Measurements from ENCODE around the gene TMEM221. TPM values are rescaled to one million over a fixed set of nuclear protein-coding genes. Genes with fewer than 3 reads are reported as not detected.

The TMEM221 gene
- polyA plus RNA-seq, 1 donor from 2014 or later, result not detected

DNA sequence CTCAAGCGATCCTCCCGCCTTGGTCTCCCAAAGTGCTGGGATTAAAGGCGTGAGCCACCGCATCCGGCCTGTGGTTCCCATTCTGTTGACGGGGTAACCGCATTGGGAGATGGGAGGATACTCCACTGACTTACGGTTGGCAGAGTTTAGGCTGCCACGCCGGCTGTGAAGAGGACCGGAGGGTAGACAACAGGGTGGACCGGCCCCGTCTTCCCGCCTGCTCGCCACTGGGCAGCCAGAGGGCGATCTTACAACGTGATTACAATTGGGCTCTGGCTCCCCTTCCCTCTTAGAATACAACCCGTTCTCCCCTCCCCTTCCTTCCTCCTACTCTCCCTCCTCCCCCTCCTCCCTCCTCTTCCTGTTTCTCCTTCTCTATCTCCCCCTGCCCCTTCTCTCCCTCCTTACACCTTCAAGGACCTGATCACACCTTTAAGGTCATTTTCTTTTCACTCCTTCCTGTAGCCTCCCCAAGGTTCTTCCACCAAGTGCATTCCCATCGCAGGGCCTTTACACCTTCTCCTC lies 53.5 kb downstream of the TMEM221 start:
- H3K27ac ChIP-seq (ENCODE audit: low read length), result no peak overlapping the region
- no peak for TF ChIP-seq MXI1 (conservative IDR thresholded peaks at IDR 0.05; ENCODE audit: poor library complexity, severe bottlenecking)
- TF ChIP-seq, protein P1, sequence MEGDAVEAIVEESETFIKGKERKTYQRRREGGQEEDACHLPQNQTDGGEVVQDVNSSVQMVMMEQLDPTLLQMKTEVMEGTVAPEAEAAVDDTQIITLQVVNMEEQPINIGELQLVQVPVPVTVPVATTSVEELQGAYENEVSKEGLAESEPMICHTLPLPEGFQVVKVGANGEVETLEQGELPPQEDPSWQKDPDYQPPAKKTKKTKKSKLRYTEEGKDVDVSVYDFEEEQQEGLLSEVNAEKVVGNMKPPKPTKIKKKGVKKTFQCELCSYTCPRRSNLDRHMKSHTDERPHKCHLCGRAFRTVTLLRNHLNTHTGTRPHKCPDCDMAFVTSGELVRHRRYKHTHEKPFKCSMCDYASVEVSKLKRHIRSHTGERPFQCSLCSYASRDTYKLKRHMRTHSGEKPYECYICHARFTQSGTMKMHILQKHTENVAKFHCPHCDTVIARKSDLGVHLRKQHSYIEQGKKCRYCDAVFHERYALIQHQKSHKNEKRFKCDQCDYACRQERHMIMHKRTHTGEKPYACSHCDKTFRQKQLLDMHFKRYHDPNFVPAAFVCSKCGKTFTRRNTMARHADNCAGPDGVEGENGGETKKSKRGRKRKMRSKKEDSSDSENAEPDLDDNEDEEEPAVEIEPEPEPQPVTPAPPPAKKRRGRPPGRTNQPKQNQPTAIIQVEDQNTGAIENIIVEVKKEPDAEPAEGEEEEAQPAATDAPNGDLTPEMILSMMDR (IDR thresholded peaks at IDR 0.05; ENCODE audit: poor library complexity, severe bottlenecking), result peak; percentile 21
- H3K4me2 ChIP-seq (ENCODE audit: low read length), result no peak overlapping the region
- no peaks in the 10 kb centered on the region for H3K79me2 ChIP-seq (replicated peaks; ENCODE audit: insufficient read depth, low read length)
- no peak overlapping the region for H3K4me3 ChIP-seq (ENCODE audit: low read length)
- H3K27me3 ChIP-seq (ENCODE audit: insufficient read depth, low read depth, low read length), result peaks cover 13% of the 10 kb centered on the region
- no peak overlapping the region for H2AFZ ChIP-seq (ENCODE audit: low read depth, low read length)
- no peaks in the 10 kb centered on the region for H3F3A ChIP-seq (ENCODE audit: insufficient read depth, low read length, poor library complexity, severe bottlenecking)
- no peaks in the 10 kb centered on the region for H3K9me2 ChIP-seq (ENCODE audit: insufficient read depth, low read length)
- no peaks in the 10 kb centered on the region for H3K36me3 ChIP-seq (ENCODE audit: insufficient read depth, low read length)
- no peaks in the 10 kb centered on the region for H4K20me1 ChIP-seq (ENCODE audit: insufficient read depth)
- H3K9me3 ChIP-seq (ENCODE audit: low read length), result peaks cover 1% of the 10 kb centered on the region
- H3K9ac ChIP-seq (ENCODE audit: low read length), result no peak overlapping the region

DNA sequence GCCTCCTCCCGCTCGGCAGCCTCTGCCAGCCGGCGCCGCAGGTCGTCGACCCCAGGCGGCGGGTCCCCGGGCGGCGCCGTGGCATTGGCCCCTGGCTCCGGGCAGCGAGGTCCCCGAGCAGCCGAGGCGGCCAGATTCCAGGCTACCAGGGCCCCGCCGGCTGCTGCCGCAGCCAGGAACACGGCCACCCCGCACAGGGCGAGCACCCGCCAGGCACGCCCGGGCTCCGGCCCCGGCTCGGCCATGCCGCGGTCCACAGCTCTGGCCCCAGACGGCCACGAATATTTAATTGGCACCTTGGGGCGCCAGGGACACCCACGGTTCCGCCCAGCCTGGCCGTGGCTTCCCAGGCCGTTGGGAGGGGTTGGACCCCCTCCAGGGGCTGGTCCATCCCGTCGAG lies 54.6 kb downstream of the TMEM221 start, which contains the start of gene CCDC194:
Gene CCDC194, minus strand, starts transcription at position 283 of the 400 bp plus-strand sequence. Its CDS starts 38 bp downstream, at position 245.
- Histone ChIP-seq H3K4me2 (ENCODE audit: low read length) (no peak within 1 kb of the TSS), H2AFZ (ENCODE audit: low read depth, low read length) (no peak within 1 kb of the TSS), H3K9ac (ENCODE audit: low read length) (no peak within 1 kb of the TSS), H3K36me3 (ENCODE audit: insufficient read depth, low read length) (no peaks in the 10 kb centered on the region), H3K27me3 (ENCODE audit: insufficient read depth, low read depth, low read length) (peaks cover 15% of the 10 kb centered on the region), H3K27ac (ENCODE audit: low read length) (no peak within 1 kb of the TSS), H3K79me2 (replicated peaks; ENCODE audit: insufficient read depth, low read length) (no peaks in the 10 kb centered on the region), H3F3A (ENCODE audit: insufficient read depth, low read length, poor library complexity, severe bottlenecking) (no peaks in the 10 kb centered on the region), H3K9me3 (ENCODE audit: low read length) (peaks cover 5% of the 10 kb centered on the region), H3K4me3 (ENCODE audit: low read length) (no peak within 1 kb of the TSS), H4K20me1 (ENCODE audit: insufficient read depth) (no peaks in the 10 kb centered on the region), H3K9me2 (ENCODE audit: insufficient read depth, low read length) (no peaks in the 10 kb centered on the region)
- TF ChIP-seq EZH2 (IDR thresholded peaks at IDR 0.05; ENCODE audit: borderline replicate concordance, insufficient read depth, low read length, poor library complexity, severe bottlenecking), result no peak
- TF ChIP-seq POLR2AphosphoS5 (IDR thresholded peaks at IDR 0.05), result no peak
- no peak for TF ChIP-seq EP300 (conservative IDR thresholded peaks at IDR 0.05; ENCODE audit: poor library complexity, severe bottlenecking)
- TF ChIP-seq, protein P1 (IDR thresholded peaks at IDR 0.05; ENCODE audit: poor library complexity, severe bottlenecking), result no peak
- TF ChIP-seq, protein P2, sequence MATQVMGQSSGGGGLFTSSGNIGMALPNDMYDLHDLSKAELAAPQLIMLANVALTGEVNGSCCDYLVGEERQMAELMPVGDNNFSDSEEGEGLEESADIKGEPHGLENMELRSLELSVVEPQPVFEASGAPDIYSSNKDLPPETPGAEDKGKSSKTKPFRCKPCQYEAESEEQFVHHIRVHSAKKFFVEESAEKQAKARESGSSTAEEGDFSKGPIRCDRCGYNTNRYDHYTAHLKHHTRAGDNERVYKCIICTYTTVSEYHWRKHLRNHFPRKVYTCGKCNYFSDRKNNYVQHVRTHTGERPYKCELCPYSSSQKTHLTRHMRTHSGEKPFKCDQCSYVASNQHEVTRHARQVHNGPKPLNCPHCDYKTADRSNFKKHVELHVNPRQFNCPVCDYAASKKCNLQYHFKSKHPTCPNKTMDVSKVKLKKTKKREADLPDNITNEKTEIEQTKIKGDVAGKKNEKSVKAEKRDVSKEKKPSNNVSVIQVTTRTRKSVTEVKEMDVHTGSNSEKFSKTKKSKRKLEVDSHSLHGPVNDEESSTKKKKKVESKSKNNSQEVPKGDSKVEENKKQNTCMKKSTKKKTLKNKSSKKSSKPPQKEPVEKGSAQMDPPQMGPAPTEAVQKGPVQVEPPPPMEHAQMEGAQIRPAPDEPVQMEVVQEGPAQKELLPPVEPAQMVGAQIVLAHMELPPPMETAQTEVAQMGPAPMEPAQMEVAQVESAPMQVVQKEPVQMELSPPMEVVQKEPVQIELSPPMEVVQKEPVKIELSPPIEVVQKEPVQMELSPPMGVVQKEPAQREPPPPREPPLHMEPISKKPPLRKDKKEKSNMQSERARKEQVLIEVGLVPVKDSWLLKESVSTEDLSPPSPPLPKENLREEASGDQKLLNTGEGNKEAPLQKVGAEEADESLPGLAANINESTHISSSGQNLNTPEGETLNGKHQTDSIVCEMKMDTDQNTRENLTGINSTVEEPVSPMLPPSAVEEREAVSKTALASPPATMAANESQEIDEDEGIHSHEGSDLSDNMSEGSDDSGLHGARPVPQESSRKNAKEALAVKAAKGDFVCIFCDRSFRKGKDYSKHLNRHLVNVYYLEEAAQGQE (IDR thresholded peaks at IDR 0.05; ENCODE audit: borderline replicate concordance), result no peak
- no peak for TF ChIP-seq RAD21 (conservative IDR thresholded peaks at IDR 0.05)
- TF ChIP-seq TAF1 (IDR thresholded peaks at IDR 0.05; ENCODE audit: low read depth), result no peak
- no peak for TF ChIP-seq MXI1 (conservative IDR thresholded peaks at IDR 0.05; ENCODE audit: poor library complexity, severe bottlenecking)
- no peak for TF ChIP-seq SMC3 (conservative IDR thresholded peaks at IDR 0.05; ENCODE audit: poor library complexity)
